Left forelimb (tissue), 1 donor: ENCODE data around the gene LINC00632.
A peak's percentile ranks its signal among the peaks of the same experiment; 100 is the strongest.
"Not testable (repeated sequence)": the region's sequence is repeated elsewhere in the genome, so short reads cannot be mapped to it uniquely, and the experiment has no call there.

Experiments
- DNase-seq: peaks from one replicate; pipeline ENCODE4 v3.0.0-alpha.2; 2018; ENCODE audit warnings: low spot score

Gene LINC00632

DNA sequence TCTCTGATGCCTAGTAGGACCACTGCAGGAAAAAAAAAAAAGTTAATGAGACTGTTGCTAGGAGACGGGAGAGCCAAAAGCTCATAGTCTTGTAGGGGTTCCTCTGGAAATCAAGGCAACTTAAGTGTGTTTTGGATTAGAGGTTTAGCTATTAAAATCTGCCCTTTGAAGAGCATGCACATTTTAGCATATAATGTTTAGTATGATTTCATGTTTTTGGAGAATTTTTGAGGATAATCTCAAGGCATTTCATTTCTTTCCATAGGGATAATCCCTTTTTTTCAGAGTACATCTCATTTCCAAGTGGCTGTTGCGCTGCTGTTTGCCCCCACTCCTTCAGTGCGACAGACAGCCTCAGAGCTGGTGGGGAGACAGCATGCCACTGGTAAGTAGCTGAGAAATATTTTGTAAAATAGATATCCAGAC lies at the start of gene LINC00632:
Gene LINC00632 (plus strand): TSS at position 339 of the 426 bp plus-strand sequence.
- DNase-seq, result no peak

DNA sequence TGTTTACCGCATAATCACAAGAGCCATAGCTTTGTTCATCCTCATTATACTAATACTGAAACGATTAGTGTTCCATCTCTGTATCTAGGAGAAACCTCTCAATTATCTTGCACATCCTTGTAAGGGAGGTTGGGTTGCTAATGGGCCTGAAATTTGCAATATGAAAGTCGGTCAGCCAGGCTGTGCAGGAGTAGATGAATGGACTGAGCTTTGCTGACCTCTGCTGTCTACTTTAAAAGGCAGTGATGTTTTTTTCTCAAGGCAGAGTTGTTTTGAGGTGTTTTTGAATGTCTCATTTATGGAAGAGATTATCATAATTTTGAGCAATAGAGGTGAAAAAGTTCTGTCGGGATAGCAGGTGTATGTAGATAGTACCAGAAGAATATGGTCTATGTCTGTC lies 47.9 kb upstream of the LINC00632 start:
- no peak for DNase-seq

DNA sequence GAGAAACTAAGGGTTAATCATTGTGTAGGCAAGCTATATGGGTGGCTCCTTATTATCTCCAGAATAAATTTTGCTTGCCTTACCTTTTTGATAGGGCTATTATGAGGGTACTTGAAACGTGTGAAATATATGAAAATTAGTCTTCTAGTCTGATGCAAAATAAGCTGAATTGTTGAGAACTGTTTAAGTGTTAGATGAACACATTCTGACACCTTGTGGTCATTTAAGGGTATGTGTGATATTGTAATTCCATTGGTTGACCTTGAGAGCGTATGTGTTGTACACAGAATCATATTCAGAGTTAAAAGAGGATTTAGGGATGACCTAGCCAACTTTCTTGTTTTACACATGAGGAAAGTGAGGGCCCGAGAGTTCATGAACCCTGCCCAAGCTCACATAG lies 44.6 kb upstream of the LINC00632 start:
- no peak for DNase-seq

DNA sequence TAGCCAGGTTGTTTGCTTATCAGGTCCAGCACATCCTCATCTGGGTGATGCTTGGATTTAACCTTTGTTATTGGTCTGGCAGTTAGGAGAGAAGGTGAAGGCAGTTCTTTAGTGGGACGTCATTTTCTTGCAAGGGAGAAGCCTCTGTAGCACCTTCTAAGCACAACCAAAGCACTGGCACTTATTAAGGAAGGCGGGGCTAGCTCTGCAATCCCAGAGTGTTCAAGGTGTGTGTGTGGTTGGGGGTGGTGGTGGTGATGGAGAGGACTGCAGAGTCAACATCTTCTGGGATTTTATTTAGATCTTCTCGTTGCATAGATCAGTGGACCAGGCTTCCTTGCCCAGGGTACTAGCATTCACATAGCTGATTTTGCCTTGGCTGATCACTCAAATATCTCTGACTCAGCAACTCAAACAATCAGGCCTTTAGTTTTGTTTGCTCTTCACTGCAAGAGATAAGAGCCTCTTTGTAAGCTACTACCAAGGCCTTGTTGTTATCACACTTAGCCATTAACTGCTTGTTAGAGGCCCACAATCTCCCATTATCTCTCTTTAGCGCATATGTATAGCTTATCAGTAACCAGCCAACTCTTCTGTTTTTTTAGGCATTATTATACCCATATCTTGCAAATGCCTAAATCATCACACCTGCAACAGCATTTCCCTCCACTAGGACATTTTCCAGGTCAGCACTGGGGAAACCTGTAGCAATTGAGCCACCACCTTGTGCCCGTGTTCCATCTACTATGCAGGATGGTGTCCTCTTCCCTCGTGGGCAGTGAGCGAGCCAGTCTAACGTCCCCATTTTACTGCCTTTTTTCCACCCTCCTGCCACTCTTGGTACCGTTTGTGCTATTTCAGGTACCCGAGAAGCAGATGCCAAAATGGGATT lies 36.5 kb upstream of the LINC00632 start:
- no peak for DNase-seq

DNA sequence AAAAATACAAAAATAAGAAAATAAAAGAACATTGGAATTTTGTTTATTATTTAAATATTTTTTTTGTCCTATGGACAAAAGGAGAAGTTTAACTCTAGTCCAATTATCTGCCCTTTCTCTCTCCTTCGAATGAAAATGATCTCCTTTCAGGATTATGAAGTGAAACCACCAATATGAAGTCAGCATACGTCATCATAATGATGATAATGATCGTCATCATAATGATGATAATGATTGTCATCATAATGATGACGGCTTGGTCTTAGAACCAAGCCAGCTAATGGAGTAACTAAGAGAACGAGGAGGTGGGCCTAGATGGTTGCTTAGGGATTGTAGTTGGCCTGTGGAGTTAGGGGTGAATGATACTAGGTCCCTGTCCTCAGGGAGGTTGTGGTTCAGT lies 21.9 kb upstream of the LINC00632 start:
- no peak for DNase-seq

DNA sequence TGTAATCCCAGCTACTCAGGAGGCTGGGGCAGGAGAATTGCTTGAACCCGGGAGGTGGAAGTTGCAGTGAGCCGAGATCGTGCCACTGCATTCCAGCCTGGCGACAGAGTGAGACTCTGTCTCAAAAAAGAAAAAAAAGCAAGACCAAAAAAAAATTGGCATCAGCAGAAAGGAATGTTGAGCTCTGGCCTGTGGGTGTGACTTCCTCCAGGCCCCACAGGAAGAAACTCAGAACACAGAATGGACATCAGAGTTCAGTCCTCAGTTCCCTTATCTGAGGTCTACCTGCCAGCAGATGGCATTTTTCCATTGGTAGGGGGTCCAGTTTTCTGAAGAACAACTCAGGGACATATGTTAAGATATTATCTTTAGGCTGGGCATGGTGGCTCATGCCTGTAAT lies 18.0 kb upstream of the LINC00632 start:
- DNase-seq, result not testable (repeated sequence)

DNA sequence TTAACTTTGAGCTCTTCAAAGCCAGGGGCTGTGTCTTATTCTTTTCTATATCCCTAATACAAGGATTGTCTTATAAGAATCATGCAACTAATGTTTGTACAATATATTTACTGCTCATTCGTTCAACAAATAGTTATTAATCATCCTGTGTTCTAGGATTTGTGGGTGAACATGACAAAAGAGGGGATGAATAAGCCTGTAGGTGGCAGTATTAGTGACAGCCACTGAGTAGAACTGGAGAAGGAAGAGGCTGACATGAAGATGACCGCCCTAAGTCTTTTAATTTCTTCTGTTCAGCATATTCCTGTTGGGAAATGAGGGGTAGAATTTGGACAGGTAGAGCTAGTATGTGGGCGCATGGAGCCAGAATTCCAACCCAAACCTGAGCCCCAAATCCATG lies 11.9 kb upstream of the LINC00632 start:
- no peak for DNase-seq

DNA sequence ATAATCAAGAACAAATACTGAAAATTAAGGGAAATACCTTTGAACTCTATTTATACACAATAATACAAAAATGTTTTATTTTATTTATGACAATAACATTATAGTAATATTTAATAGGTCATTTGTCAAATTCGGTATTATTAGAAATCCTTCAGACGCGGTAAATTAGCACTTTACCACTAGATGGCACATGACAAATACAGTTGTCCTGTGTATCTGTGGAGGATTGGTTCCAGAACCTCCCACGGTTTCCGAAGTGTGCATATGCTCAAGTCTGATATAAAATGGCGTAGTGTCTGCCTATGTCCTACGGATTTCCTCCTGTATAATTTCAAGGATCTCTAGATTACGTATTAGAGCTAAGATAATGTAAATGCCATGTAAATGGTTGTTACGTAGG lies 8.1 kb upstream of the LINC00632 start:
- no peak for DNase-seq

DNA sequence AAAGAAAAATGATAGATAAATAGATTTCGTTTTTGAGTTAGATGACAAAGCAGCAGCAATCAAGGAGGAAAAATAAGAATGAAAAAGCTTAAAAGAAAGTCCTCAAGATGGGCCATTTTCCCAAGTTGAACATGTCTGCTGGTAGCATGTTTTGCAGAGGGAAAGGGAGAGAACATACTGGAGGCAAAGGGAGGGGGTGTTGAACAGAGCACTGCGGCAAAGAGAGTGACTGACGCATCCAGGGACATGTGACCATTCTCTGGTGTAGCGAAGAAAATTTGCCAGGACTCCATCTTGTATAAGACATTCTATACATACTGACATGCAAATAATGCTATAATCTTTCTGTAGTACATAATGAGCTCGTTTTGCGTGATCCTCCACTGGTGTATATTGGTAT lies 1.2 kb downstream of the LINC00632 start:
- no peak for DNase-seq

DNA sequence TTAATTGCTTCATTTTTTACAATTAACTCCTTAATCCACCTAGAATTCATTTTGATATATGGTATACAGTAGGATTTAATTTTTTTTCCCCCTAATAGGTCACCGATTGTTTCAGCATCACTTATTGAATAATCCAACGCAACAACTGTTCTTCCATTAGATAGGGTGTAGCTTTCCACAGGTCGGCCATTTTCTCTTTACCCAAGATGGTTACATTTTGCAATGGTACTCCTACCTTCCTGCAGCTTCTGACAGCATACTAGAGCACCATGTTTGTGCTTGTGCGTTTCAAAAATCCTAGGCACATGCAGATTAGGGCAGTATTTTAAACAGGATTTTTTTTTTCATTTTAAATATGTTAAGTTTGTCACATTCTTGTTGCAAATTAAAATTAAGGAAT lies 2.3 kb downstream of the LINC00632 start:
- no peak for DNase-seq

DNA sequence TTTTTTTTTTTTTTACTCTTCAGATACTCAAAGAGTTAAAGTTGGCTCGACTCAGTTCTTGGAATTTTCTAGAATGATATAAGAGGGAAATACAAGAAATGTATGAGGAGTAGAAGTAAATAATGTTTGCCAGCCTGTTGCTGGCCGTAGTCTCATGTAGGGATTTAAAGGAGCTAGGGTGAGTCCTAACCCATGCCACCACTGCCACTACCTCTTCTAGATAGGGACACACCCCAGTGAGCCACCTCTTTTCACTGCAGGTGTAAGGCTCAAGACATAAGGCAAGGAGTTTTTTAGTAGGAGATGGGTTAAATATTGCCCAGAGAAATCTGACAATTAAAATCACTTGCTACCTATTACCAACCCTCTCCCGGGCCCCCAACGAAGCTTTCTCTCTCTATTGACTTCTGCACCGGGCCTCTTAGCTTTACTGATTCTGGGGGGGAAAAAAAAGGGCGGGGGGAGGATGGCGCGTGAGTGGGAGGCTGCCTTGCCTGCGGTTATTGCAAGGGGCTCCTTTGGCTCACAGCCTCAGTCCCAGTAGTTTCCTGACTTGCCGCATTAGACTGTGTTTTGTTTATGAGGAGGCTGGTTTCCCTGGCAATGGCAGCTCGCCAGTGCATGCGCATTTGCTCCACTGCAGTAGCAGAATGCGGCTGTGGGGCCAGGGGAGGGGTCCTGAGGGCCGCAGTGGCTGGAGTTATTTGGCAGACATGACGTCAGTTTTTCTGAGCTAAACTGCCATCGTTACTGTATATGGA lies 3.0 kb downstream of the LINC00632 start:
- peak; percentile 86 for DNase-seq

DNA sequence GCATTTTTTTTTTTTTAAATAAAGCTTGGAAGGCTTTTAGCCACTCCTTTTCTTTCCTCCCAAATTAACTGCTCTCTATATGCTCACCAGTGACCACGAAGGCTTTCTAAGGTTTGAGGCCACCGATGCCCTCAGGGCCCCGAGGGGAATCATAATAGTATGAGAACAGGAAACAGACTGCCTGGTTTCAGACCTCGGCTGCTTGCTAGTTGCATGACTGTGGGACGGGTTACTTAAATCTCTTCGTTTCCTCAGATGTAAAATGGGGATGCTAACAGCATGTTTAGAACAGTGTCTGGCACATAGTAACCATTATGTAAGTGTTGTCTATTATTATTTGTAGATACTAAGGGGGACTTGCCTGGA lies 3.6 kb downstream of the LINC00632 start:
- DNase-seq, result no peak

DNA sequence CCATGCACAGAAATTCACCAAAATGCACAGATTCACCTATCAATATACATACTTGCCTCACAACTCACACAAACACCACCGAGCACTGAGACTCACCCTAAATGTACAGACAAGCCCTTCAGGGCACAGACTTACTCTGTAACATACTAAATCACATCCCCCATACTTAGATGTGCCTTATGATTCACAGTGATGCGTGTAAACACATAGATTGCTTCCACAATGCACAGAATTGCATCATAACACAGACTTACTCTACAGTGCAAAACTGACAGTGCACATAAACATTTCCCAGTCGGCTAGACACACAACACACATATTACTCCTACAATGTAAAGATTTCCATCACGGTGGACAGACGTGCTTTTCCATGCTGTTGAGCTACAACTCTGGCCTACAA lies 6.2 kb downstream of the LINC00632 start:
- no peak for DNase-seq

DNA sequence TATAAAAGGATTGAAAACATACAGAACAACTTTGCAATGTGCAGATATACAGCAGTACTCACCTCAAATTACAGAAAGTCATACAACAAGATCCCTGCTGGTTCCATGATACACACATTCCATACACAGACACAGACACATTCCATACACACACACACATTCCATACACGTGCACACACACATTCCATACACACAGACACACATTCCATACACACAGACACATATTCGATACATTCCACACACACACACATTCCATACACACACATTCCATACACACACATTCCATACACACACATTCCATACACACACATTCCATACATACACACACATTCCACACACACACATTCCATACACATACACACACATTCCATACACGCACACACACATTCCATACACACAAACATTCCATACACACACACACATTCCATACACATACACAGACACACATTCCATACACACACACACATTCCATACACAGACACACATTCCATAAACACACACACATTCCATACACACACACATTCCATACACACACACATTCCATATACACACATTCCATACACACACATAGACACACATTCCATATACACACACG lies 13.7 kb downstream of the LINC00632 start:
- DNase-seq, result no peak

DNA sequence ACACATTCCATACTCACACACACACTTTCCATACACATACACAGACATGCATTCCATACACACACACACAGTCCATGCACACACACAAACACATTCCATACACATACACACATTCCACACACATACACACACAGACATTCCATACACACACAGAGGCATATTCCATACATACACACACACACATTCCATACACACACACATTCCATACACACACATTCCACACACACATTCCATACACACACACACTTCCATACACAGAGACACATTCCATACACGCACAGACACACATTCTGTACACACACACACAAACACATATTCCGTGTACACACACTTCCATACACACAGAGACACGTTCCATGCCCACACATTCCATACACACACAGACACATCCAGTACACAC lies 14.8 kb downstream of the LINC00632 start:
- no peak for DNase-seq

DNA sequence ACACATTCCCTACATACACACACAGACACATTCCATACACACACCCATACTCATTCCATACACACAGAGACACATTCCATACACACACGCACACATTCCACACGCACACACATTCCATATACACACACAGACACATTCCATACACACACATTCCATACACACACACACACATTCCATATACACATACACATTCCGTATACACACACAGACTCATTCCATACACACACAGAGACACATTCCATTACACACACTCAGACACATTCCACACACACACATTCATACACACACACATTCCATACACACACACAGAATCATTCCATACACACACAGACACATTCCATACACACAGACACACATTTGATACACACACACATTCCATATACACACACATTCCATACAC lies 15.2 kb downstream of the LINC00632 start:
- DNase-seq, result no peak

DNA sequence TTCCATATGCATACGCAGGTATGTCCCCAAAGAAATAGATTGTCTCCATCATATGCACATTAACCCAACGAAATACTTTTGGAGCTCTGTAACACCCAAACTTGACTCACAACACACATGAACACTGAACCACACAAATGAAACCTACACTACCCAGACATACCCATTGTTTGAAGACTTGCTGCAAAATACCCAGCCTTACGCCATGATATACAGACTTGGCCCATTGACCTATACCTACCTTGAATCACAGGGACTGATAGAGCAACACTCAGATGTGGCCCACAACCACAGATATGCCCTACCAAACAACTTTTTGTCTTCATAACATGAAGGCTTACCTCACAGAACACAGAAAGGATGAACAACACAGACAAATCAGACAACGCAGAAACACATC lies 15.9 kb downstream of the LINC00632 start:
- DNase-seq, result no peak

DNA sequence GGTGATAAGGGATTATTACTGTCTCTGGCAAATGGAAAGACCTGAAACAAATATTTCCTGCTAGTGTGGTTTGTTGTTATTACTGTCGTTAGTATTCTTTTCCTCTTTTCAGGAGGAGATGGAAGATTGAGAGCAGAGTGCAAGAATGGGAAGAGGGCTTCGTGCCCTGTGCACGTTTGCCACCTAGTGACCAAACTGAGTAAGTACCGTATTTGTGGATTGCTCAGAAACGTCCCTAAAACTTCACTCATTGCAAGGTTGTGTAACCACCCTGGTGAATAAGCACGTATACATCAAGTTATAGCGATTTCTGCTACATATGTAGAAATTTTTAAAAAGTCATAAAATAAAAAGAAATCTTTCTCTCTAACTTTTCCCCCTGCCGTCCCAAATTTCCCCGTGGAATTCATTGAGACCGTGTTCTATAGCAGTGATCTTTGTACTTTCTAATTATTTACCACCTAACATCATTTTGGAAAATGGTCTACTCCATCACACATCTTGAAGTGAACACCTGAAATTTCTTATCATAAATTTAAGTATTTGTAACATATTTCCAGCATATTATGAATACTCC lies 24.3 kb downstream of the LINC00632 start:
- no peak for DNase-seq

DNA sequence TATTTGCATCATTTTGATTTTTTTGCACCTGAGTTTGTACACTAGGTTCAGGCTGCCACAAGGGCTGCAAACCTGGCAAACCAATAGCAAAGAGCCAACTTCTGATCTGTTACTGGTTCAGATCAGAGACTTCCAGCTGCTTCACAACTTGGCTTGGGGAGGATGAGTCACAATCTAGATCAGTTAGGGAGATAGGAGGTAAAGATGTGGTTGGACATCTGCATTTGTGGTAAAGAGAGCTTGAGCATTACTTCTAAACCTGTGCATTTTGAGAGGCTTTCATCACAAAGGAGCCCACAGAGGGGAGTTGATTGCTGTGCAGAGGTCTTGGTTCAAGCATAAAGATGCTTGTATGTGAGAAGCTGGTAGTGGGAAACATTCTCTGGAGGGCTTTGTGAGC lies 34.5 kb downstream of the LINC00632 start:
- no peak for DNase-seq

DNA sequence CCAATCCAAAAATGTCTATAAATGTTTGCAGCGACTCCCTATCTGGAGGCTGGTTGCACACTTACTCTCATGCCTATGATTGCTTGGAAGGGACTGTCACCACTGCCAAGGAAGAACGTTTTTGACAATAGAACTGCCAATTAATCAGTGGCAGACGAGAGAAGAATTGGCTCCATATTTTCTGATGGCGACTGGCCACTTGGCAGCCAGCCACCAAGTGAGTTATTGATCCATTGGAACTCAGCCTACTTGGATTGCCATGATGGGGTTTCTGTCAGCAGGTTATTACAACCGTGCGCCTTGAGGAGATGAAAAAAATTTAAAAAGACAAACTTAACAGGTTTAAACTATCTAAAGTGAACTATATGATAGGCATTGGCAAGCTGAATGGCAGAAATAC lies 47.4 kb downstream of the LINC00632 start:
- no peak for DNase-seq

DNA sequence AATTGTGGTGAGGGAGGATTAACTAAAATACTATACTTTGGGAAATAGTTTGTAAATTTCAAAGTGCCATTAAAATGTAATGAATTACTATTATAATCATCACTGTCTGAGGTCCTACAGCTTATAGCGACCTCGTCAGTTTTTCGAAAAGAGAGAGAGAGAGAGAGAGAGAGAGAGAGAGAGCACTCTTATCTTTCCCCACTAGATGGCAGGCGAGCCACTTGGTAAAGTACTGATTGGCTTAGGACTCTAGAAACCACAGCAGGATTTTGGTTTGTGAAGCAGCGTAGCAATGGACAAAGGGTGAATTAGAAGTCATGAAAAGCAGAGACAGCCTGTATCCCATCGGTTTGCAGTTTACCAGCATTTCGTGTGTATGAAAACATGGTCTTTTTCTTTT lies 52.5 kb downstream of the LINC00632 start:
- no peak for DNase-seq

DNA sequence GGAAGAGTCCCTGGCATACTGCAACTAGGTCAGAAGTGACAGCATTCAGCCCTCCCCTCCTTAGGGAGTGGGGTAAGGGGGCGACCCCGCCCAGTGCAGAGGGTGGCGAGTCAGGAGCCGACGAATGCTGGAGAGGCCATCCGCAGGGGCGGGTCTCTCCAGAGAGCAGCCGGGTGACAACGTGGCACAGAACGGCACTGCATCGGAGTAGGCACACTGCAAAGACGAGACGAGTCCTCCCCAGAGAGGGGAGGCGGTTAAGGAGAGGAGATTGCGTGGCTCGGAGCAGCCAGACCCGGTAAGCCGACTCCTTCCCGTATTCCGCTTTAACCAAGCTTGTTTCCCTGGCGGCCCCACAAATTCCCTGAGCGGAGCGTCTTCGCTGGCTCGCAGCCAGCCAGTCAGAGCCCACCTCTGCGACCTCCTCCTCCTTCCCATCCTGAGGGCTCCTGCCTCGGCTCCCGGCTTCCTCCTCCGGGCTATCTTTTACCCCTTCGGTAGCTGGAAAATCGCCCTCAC lies 54.9 kb downstream of the LINC00632 start:
- peak; percentile 72 for DNase-seq
